Large intestine (tissue), 3 donors: ENCODE data around the gene SYNDIG1L. TPM values are rescaled to one million over a fixed set of nuclear protein-coding genes. Genes with fewer than 3 reads are reported as not detected.

Source experiments
- DNase-seq, 2 donors: peaks; one replicate each; pipeline versions ENCODE4 v3.0.0 to v3.0.0-alpha.2; 2013
- H3K27ac ChIP-seq: one replicate; pipeline ENCODE4 v1.5.1; 2013; ENCODE audit warnings: low read length
- H3K27me3 ChIP-seq: 2 replicates; pipeline ENCODE4 v1.6.1; 2013; ENCODE audit warnings: low read length; ENCODE audit not compliant: control insufficient read depth, insufficient read depth
- H3K36me3 ChIP-seq: 2 replicates; pipeline ENCODE4 v1.6.1; 2013; ENCODE audit warnings: low read length; ENCODE audit not compliant: control insufficient read depth, insufficient read depth
- H3K4me1 ChIP-seq: one replicate; pipeline ENCODE4 v1.6.1; 2013; ENCODE audit warnings: low read length; ENCODE audit not compliant: control insufficient read depth, insufficient read depth
- H3K4me3 ChIP-seq: one replicate; pipeline ENCODE4 v1.5.1; 2013; ENCODE audit warnings: low read length
- H3K9me3 ChIP-seq: one replicate; pipeline ENCODE4 v1.6.1; 2013; ENCODE audit warnings: mild to moderate bottlenecking, low read depth, low read length, moderate library complexity; ENCODE audit not compliant: control insufficient read depth
- whole genome bisulfite sequencing: methylation state at CpG from one replicate; pipeline ENCODE4 v1.1.5; 2013; ENCODE audit warnings: low lambda C conversion rate; ENCODE audit not compliant: insufficient coverage; 5-methylcytosine and 5-hydroxymethylcytosine counted together
- polyA plus RNA-seq: library from polyadenylated mRNA; unstranded; fragments of 120-200 nt; gene quantifications from one replicate; pipeline ENCODE4 v1.2.1, GENCODE V29; 2013

Gene SYNDIG1L
- polyA plus RNA-seq, 1 donor = 0.10 TPM

DNA sequence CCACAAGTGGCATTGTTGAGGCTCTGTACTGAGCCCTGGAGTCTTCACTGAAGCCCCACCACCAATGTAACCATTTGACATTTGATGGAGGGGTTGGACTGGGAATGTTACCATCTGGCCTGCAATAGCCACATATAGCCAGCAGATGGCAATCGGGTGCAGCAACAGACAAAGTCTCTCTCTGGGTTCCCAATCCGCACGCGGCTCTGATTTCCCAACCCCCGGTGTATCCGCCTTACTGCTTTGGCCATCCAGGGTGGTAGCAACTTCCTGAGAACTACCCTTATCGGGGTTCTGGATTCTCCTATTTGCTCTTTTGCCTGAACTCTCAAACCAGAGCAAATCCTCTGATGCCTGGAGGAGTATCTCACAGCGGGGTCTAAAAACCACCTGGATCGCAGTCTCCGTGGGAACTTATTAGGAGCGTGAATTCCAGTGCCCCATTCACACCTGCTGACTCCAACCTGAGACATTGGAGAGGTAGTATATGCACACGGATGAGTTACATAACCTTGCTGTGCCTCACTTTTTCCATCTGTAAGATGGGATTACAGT is 63.6 kb downstream of the SYNDIG1L start:
- Histone ChIP-seq H3K27me3 (peaks cover 6% of the 10 kb centered on the region), H3K9me3 (no peaks in the 10 kb centered on the region), H3K4me3 (no peak overlapping the region), H3K27ac (no peak overlapping the region), H3K4me1 (no peaks in the 10 kb centered on the region), H3K36me3 (no peaks in the 10 kb centered on the region)
- no CpG with 5 or more reads among the region's 12 CpGs for WGBS
- DNase-seq = peak; percentile 64

DNA sequence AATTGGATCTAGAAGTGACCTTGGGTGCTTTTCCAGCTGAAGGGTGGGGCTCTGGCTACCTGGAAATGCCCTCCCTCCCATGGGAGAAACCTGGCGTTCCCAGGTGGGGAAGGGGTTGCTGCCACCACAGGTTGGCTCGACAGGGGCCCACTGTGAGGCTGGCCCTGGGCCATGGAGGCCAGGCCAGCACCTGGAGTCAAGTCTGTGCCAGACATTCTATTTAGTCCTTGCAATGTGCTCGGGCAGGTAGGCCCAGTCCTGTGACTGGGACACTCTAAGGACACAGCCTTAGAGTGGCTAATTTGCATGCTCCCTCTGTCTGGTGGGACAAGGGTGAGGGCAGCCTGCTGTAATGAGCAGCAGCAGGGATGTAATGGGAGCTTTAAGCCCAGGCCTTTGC is 65.8 kb downstream of the SYNDIG1L start:
- no CpG with 5 or more reads among the region's 3 CpGs for WGBS
- H3K9me3 ChIP-seq = no peaks in the 10 kb centered on the region
- H3K27me3 ChIP-seq = peaks cover 3% of the 10 kb centered on the region
- DNase-seq = no peak
- no peak overlapping the region for H3K4me3 ChIP-seq
- H3K4me1 ChIP-seq = no peaks in the 10 kb centered on the region
- H3K36me3 ChIP-seq = no peaks in the 10 kb centered on the region
- H3K27ac ChIP-seq = no peak overlapping the region

DNA sequence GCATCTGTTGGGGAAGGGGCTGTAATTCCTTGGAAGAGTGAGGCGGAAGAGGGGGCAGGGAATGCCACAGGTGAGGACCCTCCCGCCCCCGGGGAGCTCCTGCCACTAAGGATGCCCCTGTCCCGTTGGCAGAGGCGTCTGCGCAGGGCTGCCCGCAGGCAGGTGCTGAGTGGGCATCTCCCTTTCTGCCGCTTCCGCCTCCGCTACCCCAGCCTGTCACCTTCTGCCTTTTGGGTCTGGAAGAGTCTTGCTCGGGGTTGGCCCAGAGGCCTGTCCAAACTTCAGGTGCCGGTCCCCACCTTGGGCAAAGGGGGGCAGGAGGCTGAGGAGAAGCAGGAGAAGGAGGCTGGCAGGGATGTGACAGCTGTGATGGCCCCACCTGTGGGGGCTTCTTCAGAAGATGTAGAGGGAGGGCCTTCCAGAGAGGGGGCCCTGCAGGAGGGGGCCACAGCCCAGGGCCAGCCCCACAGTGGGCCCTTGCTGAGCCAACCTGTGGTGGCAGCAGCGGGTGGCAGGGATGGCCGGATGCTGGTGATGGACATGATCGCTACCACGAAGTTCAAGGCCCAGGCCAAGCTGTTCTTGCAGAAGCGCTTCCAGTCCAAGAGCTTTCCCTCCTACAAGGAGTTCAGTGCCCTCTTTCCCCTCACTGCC is 67.7 kb downstream of the SYNDIG1L start:
- Histone ChIP-seq H3K27me3 (no peaks in the 10 kb centered on the region), H3K4me3 (no peak overlapping the region), H3K4me1 (no peaks in the 10 kb centered on the region), H3K27ac (no peak overlapping the region), H3K36me3 (no peaks in the 10 kb centered on the region), H3K9me3 (no peaks in the 10 kb centered on the region)
- WGBS = no CpG with 5 or more reads among the region's 17 CpGs
- no peak for DNase-seq

DNA sequence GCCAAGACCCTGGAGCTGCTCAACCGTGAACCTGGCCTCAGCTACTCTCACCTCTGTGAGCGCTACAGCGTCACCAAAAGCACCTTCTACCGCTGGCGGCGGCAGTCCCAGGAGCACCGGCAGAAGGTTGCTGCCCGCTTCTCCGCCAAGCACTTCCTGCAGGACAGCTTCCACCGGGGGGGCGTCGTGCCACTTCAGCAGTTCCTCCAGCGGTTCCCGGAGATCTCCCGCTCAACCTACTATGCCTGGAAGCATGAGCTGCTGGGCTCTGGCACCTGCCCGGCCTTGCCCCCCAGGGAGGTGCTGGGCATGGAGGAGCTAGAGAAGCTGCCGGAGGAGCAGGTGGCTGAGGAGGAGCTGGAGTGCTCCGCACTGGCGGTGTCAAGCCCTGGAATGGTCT is 68.4 kb downstream of the SYNDIG1L start:
- Histone ChIP-seq H3K4me3 (no peak overlapping the region), H3K27me3 (no peaks in the 10 kb centered on the region), H3K4me1 (no peaks in the 10 kb centered on the region), H3K9me3 (no peaks in the 10 kb centered on the region), H3K27ac (no peak overlapping the region), H3K36me3 (no peaks in the 10 kb centered on the region)
- 92% methylated on average over 2 of the region's 19 CpGs for WGBS
- DNase-seq = no peak

DNA sequence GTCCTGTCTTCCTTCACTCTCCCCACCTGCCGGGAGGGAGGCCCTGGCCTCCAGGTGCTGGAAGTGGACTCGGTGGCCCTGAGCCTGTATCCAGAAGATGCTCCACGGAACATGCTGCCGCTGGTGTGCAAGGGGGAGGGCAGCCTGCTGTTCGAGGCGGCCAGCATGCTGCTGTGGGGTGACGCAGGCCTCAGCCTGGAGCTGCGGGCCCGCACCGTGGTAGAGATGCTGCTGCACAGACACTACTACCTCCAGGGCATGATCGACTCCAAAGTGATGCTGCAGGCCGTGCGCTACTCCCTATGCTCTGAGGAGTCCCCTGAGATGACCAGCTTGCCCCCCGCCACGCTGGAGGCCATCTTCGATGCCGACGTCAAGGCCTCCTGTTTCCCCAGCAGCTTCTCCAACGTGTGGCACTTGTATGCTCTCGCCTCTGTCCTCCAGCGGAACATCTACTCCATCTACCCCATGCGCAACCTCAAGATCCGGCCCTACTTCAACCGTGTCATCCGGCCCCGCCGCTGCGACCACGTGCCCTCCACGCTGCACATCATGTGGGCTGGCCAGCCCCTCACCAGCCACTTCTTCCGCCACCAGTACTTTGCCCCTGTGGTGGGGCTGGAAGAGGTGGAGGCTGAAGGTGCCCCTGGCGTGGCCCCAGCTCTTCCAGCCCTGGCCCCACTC is 69.0 kb downstream of the SYNDIG1L start:
- WGBS = 93% methylated on average over 5 of the region's 32 CpGs
- no peaks in the 10 kb centered on the region for H3K36me3 ChIP-seq
- no peak overlapping the region for H3K4me3 ChIP-seq
- no peaks in the 10 kb centered on the region for H3K4me1 ChIP-seq
- H3K27ac ChIP-seq = no peak overlapping the region
- no peaks in the 10 kb centered on the region for H3K9me3 ChIP-seq
- no peaks in the 10 kb centered on the region for H3K27me3 ChIP-seq
- no peak for DNase-seq

Other genes starting within 250 kb of the SYNDIG1L start
- not detected for gene VSX2, start 186.8 kb downstream of the SYNDIG1L start, polyA plus RNA-seq
- gene ABCD4, start 123.3 kb downstream of the SYNDIG1L start, polyA plus RNA-seq = 138 TPM
- 0.69 TPM for gene VRTN, start 77.7 kb downstream of the SYNDIG1L start, polyA plus RNA-seq
- gene NPC2, start 67.1 kb upstream of the SYNDIG1L start, polyA plus RNA-seq = 431 TPM
- 34.7 TPM for gene ISCA2, start 67.6 kb upstream of the SYNDIG1L start, polyA plus RNA-seq
- 3.5 TPM for gene LTBP2, start 186.0 kb upstream of the SYNDIG1L start, polyA plus RNA-seq